H1 (cell line): ENCODE data around the gene PEX26. TPM values are rescaled to one million over a fixed set of nuclear protein-coding genes. Genes with fewer than 3 reads are reported as not detected.
A peak's percentile ranks its signal among the peaks of the same experiment; 100 is the strongest.

ENCODE experiments used
- CTCF ChIA-PET: fragments of 300-600 bp; sonication (Branson Sonifier 250); formaldehyde crosslinking; loops from one replicate; lab custom pipeline; 2021; ENCODE audit not compliant: partially characterized antibody; lab: Charles Lee
- POLR2A ChIA-PET: fragments of 300-600 bp; sonication (Branson Sonifier 250); formaldehyde crosslinking; loops from one replicate; lab custom pipeline; 2021; ENCODE audit warnings: inconsistent platforms; ENCODE audit not compliant: partially characterized antibody; lab: Charles Lee
- DNase-seq, 2 experiments: peaks; one replicate each; pipeline versions ENCODE4 v3.0.0 to v3.0.0-alpha.2; 2010 to 2022; ENCODE audit warnings: low spot score in 2 of 2, low read depth in 1 of 2, mixed read lengths in 1 of 2
- FAIRE-seq: peaks from 2 replicates; lab custom pipeline; 2011; peaks lifted over from hg19 to GRCh38; lab: Jason Lieb, UNC
- H2AFZ ChIP-seq: 2 replicates; pipeline ENCODE4 v1.8.1; 2012; ENCODE audit warnings: low read length, inconsistent platforms
- H2AK5ac ChIP-seq: 2 replicates; pipeline ENCODE4 v1.6.1; 2013; ENCODE audit warnings: low read depth, low read length
- H2BK120ac ChIP-seq: replicated peaks from 2 replicates; pipeline ENCODE3; 2013; ENCODE audit warnings: low read depth, low read length, inconsistent platforms
- H2BK12ac ChIP-seq: 2 replicates; pipeline ENCODE4 v1.6.1; 2013; ENCODE audit warnings: low read depth, low read length
- H2BK15ac ChIP-seq: 2 replicates; pipeline ENCODE4 v1.6.1; 2013; ENCODE audit warnings: low read length
- H2BK20ac ChIP-seq: 2 replicates; pipeline ENCODE4 v1.6.1; 2013; ENCODE audit warnings: low read length
- H2BK5ac ChIP-seq: 2 replicates; pipeline ENCODE4 v1.6.1; 2013; ENCODE audit warnings: low read depth, low read length
- H3K14ac ChIP-seq: 2 replicates; pipeline ENCODE4 v1.6.1; 2013; ENCODE audit warnings: inconsistent platforms; ENCODE audit not compliant: insufficient read length
- H3K18ac ChIP-seq: 2 replicates; pipeline ENCODE4 v1.6.1; 2013; ENCODE audit warnings: low read length; ENCODE audit errors: extremely low read depth
- H3K23ac ChIP-seq: 2 replicates; pipeline ENCODE4 v1.6.1; 2013; ENCODE audit warnings: inconsistent platforms; ENCODE audit not compliant: insufficient read length
- H3K23me2 ChIP-seq: 2 replicates; pipeline ENCODE4 v1.6.1; 2013; ENCODE audit warnings: low read depth, low read length
- H3K27ac ChIP-seq: 2 replicates; pipeline ENCODE4 v1.6.1; 2011; ENCODE audit warnings: low read depth, low read length, inconsistent platforms
- H3K27me3 ChIP-seq, 4 experiments: replicated peaks in 1 of 4; 1 replicate in 1 of 4; 2 replicates in 3 of 4; pipeline versions ENCODE4 v1.6.1 to v1.8.1; 2011 to 2013; ENCODE audit warnings: low read length in 3 of 4, mild to moderate bottlenecking in 3 of 4, inconsistent platforms in 2 of 4, mixed read lengths in 2 of 4, moderate library complexity in 1 of 4; ENCODE audit not compliant: control insufficient read depth in 3 of 4, insufficient read depth in 3 of 4; ENCODE audit errors: extremely low read depth in 1 of 4
- H3K36me3 ChIP-seq, 4 experiments: 2 replicates each; pipeline versions ENCODE4 v1.6.1 to v1.8.1; 2011 to 2013; ENCODE audit warnings: mild to moderate bottlenecking in 4 of 4, low read length in 3 of 4, moderate library complexity in 2 of 4, control low read depth in 1 of 4, inconsistent platforms in 1 of 4; ENCODE audit not compliant: insufficient read depth in 4 of 4, control insufficient read depth in 2 of 4
- H3K4ac ChIP-seq: replicated peaks from 2 replicates; pipeline ENCODE3; 2013; ENCODE audit warnings: low read length, low read depth, mixed read lengths, inconsistent platforms; ENCODE audit not compliant: insufficient read length
- H3K4me1 ChIP-seq, 4 experiments: replicated peaks in 1 of 4; 1 replicate in 1 of 4; 2 replicates in 3 of 4; pipeline versions ENCODE4 v1.6.1 to v1.8.1; 2011 to 2013; ENCODE audit warnings: low read length in 3 of 4, inconsistent platforms in 2 of 4, mixed read lengths in 1 of 4; ENCODE audit not compliant: insufficient read depth in 4 of 4, control insufficient read depth in 3 of 4
- H3K4me2 ChIP-seq, 2 experiments: 2 replicates each; pipeline versions ENCODE4 v1.6.1 to v1.8.1; 2011 to 2013; ENCODE audit warnings: low read depth in 2 of 2, low read length in 2 of 2, control low read depth in 1 of 2, inconsistent platforms in 1 of 2, mild to moderate bottlenecking in 1 of 2; ENCODE audit not compliant: insufficient read depth in 1 of 2
- H3K4me3 ChIP-seq, 4 experiments: fragments of 200-600, 300-600 bp in 1 of 4; sonication (generic), shearing (Covaris generic), sonication (Bioruptor Twin) in 1 of 4; 2 replicates each; pipeline versions ENCODE4 v1.5.1 to v1.8.1; 2011 to 2016; ENCODE audit warnings: low read length in 4 of 4, low read depth in 3 of 4, control low read depth in 2 of 4, inconsistent platforms in 2 of 4, mild to moderate bottlenecking in 2 of 4, mixed read lengths in 1 of 4, moderate library complexity in 1 of 4; ENCODE audit not compliant: insufficient read depth in 2 of 4; ENCODE audit errors: extremely low read depth in 1 of 4
- H3K56ac ChIP-seq: replicated peaks from 2 replicates; pipeline ENCODE3; 2013; ENCODE audit warnings: low read depth, mild to moderate bottlenecking, mixed read lengths, low read length, inconsistent platforms; ENCODE audit not compliant: insufficient read length
- H3K79me1 ChIP-seq: 2 replicates; pipeline ENCODE4 v1.6.1; 2013; ENCODE audit warnings: low read depth, low read length, control low read depth
- H3K79me2 ChIP-seq, 2 experiments: 2 replicates each; pipeline versions ENCODE4 v1.6.1 to v1.8.1; 2012 to 2013; ENCODE audit warnings: low read length in 2 of 2, mild to moderate bottlenecking in 2 of 2, inconsistent platforms in 1 of 2; ENCODE audit not compliant: insufficient read depth in 2 of 2, control insufficient read depth in 1 of 2
- H3K9ac ChIP-seq, 4 experiments: replicated peaks in 1 of 4; 1 replicate in 1 of 4; 2 replicates in 3 of 4; pipeline versions ENCODE4 v1.6.1 to v1.8.1; 2011 to 2013; ENCODE audit warnings: low read depth in 3 of 4, low read length in 3 of 4, control low read depth in 2 of 4, mild to moderate bottlenecking in 2 of 4, moderate library complexity in 2 of 4, inconsistent platforms in 1 of 4; ENCODE audit errors: extremely low read depth in 1 of 4
- H3K9me3 ChIP-seq, 2 experiments: 2 replicates each; pipeline versions ENCODE4 v1.6.1 to v1.8.1; 2012 to 2013; ENCODE audit warnings: mild to moderate bottlenecking in 2 of 2, moderate library complexity in 2 of 2, control low read depth in 1 of 2, inconsistent platforms in 1 of 2, low read depth in 1 of 2, low read length in 1 of 2, mixed read lengths in 1 of 2; ENCODE audit not compliant: insufficient read depth in 2 of 2
- H4K20me1 ChIP-seq, 2 experiments: replicated peaks in 1 of 2; 2 replicates each; pipeline versions ENCODE3 to v1.8.1; 2011 to 2013; ENCODE audit warnings: inconsistent platforms in 2 of 2, low read length in 2 of 2, mild to moderate bottlenecking in 1 of 2; ENCODE audit not compliant: insufficient read depth in 2 of 2, control insufficient read depth in 1 of 2
- H4K5ac ChIP-seq: 2 replicates; pipeline ENCODE4 v1.6.1; 2013; ENCODE audit warnings: low read length, low read depth, mixed read lengths, inconsistent platforms; ENCODE audit not compliant: insufficient read length
- H4K8ac ChIP-seq: 2 replicates; pipeline ENCODE4 v1.8.0; 2013; ENCODE audit warnings: mild to moderate bottlenecking, moderate library complexity, low read length, inconsistent platforms; ENCODE audit not compliant: insufficient read depth; ENCODE audit errors: extremely low read depth
- H4K91ac ChIP-seq: replicated peaks from 2 replicates; pipeline ENCODE3; 2013; ENCODE audit warnings: low read length, mixed read lengths, inconsistent platforms; ENCODE audit not compliant: insufficient read length
- BACH1 ChIP-seq: IDR thresholded peaks from 2 replicates; pipeline ENCODE4 v1.6.1; 2012; ENCODE audit warnings: low read length, improper control_type of control experiment
- GTF2F1 ChIP-seq: IDR thresholded peaks from 2 replicates; pipeline ENCODE4 v1.6.1; 2012; ENCODE audit warnings: low read depth, low read length, improper control_type of control experiment, borderline replicate concordance
- RAD21 ChIP-seq, 2 experiments: IDR thresholded peaks in 1 of 2; conservative IDR thresholded peaks in 1 of 2; 2 replicates each; pipeline ENCODE4 v1.6.1; 2011; ENCODE audit warnings: low read depth in 2 of 2, low read length in 2 of 2, improper control_type of control experiment in 1 of 2, inconsistent platforms in 1 of 2, mild to moderate bottlenecking in 1 of 2, moderate library complexity in 1 of 2
- RBBP5 ChIP-seq: IDR thresholded peaks from 2 replicates; pipeline ENCODE4 v1.7.1; 2012; ENCODE audit warnings: low read depth, mild to moderate bottlenecking, inconsistent platforms, low read length, moderate library complexity, borderline replicate concordance
- WGBS, 2 experiments: shearing (Covaris generic) in 1 of 2; methylation state at CpG; one replicate each; pipeline versions ENCODE4 v1.1.6 to v1.1.7; 2013 to 2015; ENCODE audit warnings: low lambda C conversion rate in 2 of 2, mixed read lengths in 2 of 2, inconsistent platforms in 1 of 2, low coverage in 1 of 2, missing lambda C conversion rate in 1 of 2; ENCODE audit not compliant: insufficient replicate concordance in 2 of 2, insufficient coverage in 1 of 2, insufficient read length in 1 of 2; ENCODE audit errors: extremely low coverage in 1 of 2, missing lambda C conversion rate in 1 of 2; 5-methylcytosine and 5-hydroxymethylcytosine counted together
- polyA plus RNA-seq, 7 experiments: library from polyadenylated mRNA; depleted of rRNA in 3 of 7; stranded (reverse) in 5 of 7; unstranded in 2 of 7; fragments of >200 nt in 5 of 7; fragments of 200-250 nt in 2 of 7; gene quantifications; 1 replicate in 5 of 7; 2 replicates in 1 of 7; 4 replicates in 1 of 7; pipeline versions ENCODE4 v1.2.1 to v1.2.3, GENCODE V29; 2011 to 2013; ENCODE audit warnings: missing spikeins in 2 of 7, mixed read lengths in 2 of 7
- total RNA-seq: library from RNA; stranded (reverse); fragmentation: NEBNext Ultra II Directional; extraction: Animal tissue kit (Norgen Biotek cat#: 25700); gene quantifications from 2 replicates; pipeline ENCODE4 v1.2.1, GENCODE V29; 2021
- TF ChIP-seq, protein P1 (sequence below), 3 experiments: IDR thresholded peaks; 1 replicate in 2 of 3; 2 replicates in 1 of 3; pipeline versions ENCODE4 v1.5.1 to v1.6.1; 2011; ENCODE audit warnings: low read length in 3 of 3, mild to moderate bottlenecking in 3 of 3, inconsistent platforms in 2 of 3, low read depth in 1 of 3, moderate library complexity in 1 of 3; ENCODE audit not compliant: insufficient read depth in 1 of 3; ENCODE audit errors: control extremely low read depth in 1 of 3

PEX26 gene
- total and polyA plus RNA-seq, 2 of the 8 experiments (the other 6 are each of a cell fraction or from before 2014, with no cell fraction given), result 33.1 to 49.0 TPM

GRCh38 chr22:18065256-18065655 lies 12.5 kb upstream of the PEX26 start:
- H3K27me3 ChIP-seq, result peaks cover 0 to 2% (median 0%) of the 10 kb centered on the region in 4 experiments; a peak in 2 of 7 replicates
- FAIRE-seq (no peak), DNase-seq (peak in 1 of 2 experiments; percentile 61)
- H3K18ac ChIP-seq, result no peak overlapping the region
- H2AK5ac ChIP-seq, result no peak overlapping the region
- no peak overlapping the region for H4K8ac ChIP-seq
- H2BK120ac ChIP-seq, result no peak overlapping the region
- H3K4me2 ChIP-seq, result no peak overlapping the region
- H3K23me2 ChIP-seq, result no peaks in the 10 kb centered on the region
- no peak overlapping the region for H2BK12ac ChIP-seq
- ChIA-PET CTCF (interaction anchor here (0.9 to 8.0 kb wide), 8 partner anchors 9 to 235 kb away, joined by 3 to 70 read pairs (median 6); partner anchors contain the start of gene PEX26), POLR2A (no interaction called here)
- no peak overlapping the region for H2AFZ ChIP-seq
- H3K36me3 ChIP-seq, result no peaks in the 10 kb centered on the region
- no peak overlapping the region for H3K27ac ChIP-seq
- H3K79me1 ChIP-seq, result no peaks in the 10 kb centered on the region
- no peak overlapping the region for H3K56ac ChIP-seq
- H3K4me3 ChIP-seq, result no peak overlapping the region
- no peak overlapping the region for H2BK5ac ChIP-seq
- WGBS, 2 experiments, result 74% methylated on average over 9 of the region's 9 CpGs; no CpG with 5 or more reads in 1 of the 2 experiments
- H2BK20ac ChIP-seq, result no peak overlapping the region
- H2BK15ac ChIP-seq, result no peak overlapping the region
- peaks cover 0 to 3% (median 0%) of the 10 kb centered on the region in 4 experiments; a peak in 2 of 7 replicates for H3K4me1 ChIP-seq
- TF ChIP-seq GTF2F1 (no peak), BACH1 (peak; percentile 63), RAD21 (IDR thresholded peaks at IDR 0.05 in 1 of 2, conservative IDR thresholded peaks at IDR 0.05 in 1 of 2; ENCODE audit: low read depth in 2 of 2, low read length in 2 of 2) (peak; percentile 57 to 59), RBBP5 (no peak)
- TF ChIP-seq, protein P1, sequence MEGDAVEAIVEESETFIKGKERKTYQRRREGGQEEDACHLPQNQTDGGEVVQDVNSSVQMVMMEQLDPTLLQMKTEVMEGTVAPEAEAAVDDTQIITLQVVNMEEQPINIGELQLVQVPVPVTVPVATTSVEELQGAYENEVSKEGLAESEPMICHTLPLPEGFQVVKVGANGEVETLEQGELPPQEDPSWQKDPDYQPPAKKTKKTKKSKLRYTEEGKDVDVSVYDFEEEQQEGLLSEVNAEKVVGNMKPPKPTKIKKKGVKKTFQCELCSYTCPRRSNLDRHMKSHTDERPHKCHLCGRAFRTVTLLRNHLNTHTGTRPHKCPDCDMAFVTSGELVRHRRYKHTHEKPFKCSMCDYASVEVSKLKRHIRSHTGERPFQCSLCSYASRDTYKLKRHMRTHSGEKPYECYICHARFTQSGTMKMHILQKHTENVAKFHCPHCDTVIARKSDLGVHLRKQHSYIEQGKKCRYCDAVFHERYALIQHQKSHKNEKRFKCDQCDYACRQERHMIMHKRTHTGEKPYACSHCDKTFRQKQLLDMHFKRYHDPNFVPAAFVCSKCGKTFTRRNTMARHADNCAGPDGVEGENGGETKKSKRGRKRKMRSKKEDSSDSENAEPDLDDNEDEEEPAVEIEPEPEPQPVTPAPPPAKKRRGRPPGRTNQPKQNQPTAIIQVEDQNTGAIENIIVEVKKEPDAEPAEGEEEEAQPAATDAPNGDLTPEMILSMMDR (IDR thresholded peaks at IDR 0.05; ENCODE audit: control extremely low read depth in 1 of 3, insufficient read depth in 1 of 3, low read depth in 1 of 3, low read length in 3 of 3), result peak; percentile 38 to 47 (median 46); a peak in 3 of 4 replicates
- H4K5ac ChIP-seq, result no peak overlapping the region
- H4K91ac ChIP-seq, result no peak overlapping the region
- H3K23ac ChIP-seq, result no peak overlapping the region
- H3K9me3 ChIP-seq, result no peaks in the 10 kb centered on the region
- no peaks in the 10 kb centered on the region for H3K79me2 ChIP-seq
- H3K14ac ChIP-seq, result no peak overlapping the region
- no peak overlapping the region for H3K4ac ChIP-seq
- no peaks in the 10 kb centered on the region for H4K20me1 ChIP-seq
- H3K9ac ChIP-seq, result no peak overlapping the region
